ENCODE data around the gene ZNF575.

Gene ZNF575

GRCh38 chr19:43489979-43490599, 42.9 kb upstream of the ZNF575 start:
- Histone ChIP-seq H3K4me3 (replicated peaks; ENCODE audit: low read depth, low read length) (no peak overlapping the region), H3K36me3 (ENCODE audit: control insufficient read depth, insufficient read depth, low read length) (peaks cover under 1% of the 10 kb centered on the region; the same call in 1 of the 2 replicates), H3K27me3 (replicated peaks; ENCODE audit: control insufficient read depth, insufficient read depth, low read length) (no peaks in the 10 kb centered on the region)
- TF ChIP-seq CTCF (IDR thresholded peaks at IDR 0.05; ENCODE audit: insufficient read depth, low read length, poor library complexity, severe bottlenecking), result no peak
- DNase-seq (ENCODE audit: extremely low read depth, insufficient read length), result no peak

GRCh38 chr19:43490759-43491158, 42.2 kb upstream of the ZNF575 start:
- peaks cover 4% of the 10 kb centered on the region for H3K36me3 ChIP-seq (ENCODE audit: control insufficient read depth, insufficient read depth, low read length)
- DNase-seq (ENCODE audit: extremely low read depth, insufficient read length), result no peak
- TF ChIP-seq CTCF (IDR thresholded peaks at IDR 0.05; ENCODE audit: insufficient read depth, low read length, poor library complexity, severe bottlenecking), result no peak
- H3K4me3 ChIP-seq (replicated peaks; ENCODE audit: low read depth, low read length), result no peak overlapping the region
- no peaks in the 10 kb centered on the region for H3K27me3 ChIP-seq (replicated peaks; ENCODE audit: control insufficient read depth, insufficient read depth, low read length)

GRCh38 chr19:43495082-43495481, 37.9 kb upstream of the ZNF575 start:
- no peak for DNase-seq (ENCODE audit: extremely low read depth, insufficient read length)
- no peak for TF ChIP-seq CTCF (IDR thresholded peaks at IDR 0.05; ENCODE audit: insufficient read depth, low read length, poor library complexity, severe bottlenecking)
- peaks cover 4% of the 10 kb centered on the region for H3K36me3 ChIP-seq (ENCODE audit: control insufficient read depth, insufficient read depth, low read length)
- no peaks in the 10 kb centered on the region for H3K27me3 ChIP-seq (replicated peaks; ENCODE audit: control insufficient read depth, insufficient read depth, low read length)
- H3K4me3 ChIP-seq (replicated peaks; ENCODE audit: low read depth, low read length), result no peak overlapping the region

GRCh38 chr19:43496960-43497359, 36.0 kb upstream of the ZNF575 start:
- DNase-seq (ENCODE audit: extremely low read depth, insufficient read length), result no peak
- peaks cover 4% of the 10 kb centered on the region for H3K36me3 ChIP-seq (ENCODE audit: control insufficient read depth, insufficient read depth, low read length)
- H3K4me3 ChIP-seq (replicated peaks; ENCODE audit: low read depth, low read length), result no peak overlapping the region
- no peaks in the 10 kb centered on the region for H3K27me3 ChIP-seq (replicated peaks; ENCODE audit: control insufficient read depth, insufficient read depth, low read length)
- TF ChIP-seq CTCF (IDR thresholded peaks at IDR 0.05; ENCODE audit: insufficient read depth, low read length, poor library complexity, severe bottlenecking), result no peak

GRCh38 chr19:43498233-43498842, 34.6 kb upstream of the ZNF575 start:
- Histone ChIP-seq H3K4me3 (replicated peaks; ENCODE audit: low read depth, low read length) (no peak overlapping the region), H3K36me3 (ENCODE audit: control insufficient read depth, insufficient read depth, low read length) (peaks cover 4% of the 10 kb centered on the region), H3K27me3 (replicated peaks; ENCODE audit: control insufficient read depth, insufficient read depth, low read length) (no peaks in the 10 kb centered on the region)
- TF ChIP-seq CTCF (IDR thresholded peaks at IDR 0.05; ENCODE audit: insufficient read depth, low read length, poor library complexity, severe bottlenecking), result no peak
- no peak for DNase-seq (ENCODE audit: extremely low read depth, insufficient read length)
